ENCODE data around the gene MAPK8.

Gene MAPK8

DNA sequence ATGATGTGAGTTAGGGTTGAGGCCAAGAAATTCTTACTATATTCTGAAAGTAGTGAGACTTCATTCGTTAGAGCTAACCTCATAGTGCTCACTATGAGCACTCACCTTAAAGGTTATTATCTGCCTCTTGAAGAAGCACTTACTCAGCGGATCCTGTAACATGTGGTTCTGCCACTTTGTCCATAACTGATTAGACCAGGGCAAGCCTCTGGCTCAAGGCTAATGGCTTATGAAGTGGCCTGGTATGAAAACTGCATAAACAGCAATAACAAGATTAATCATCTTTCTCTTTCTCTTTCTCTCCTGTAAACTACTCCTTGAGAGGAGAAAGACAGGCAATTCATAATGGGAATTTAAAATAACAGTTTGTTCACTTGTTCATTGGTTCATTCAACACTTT is 82.8 kb downstream of the MAPK8 start:
- no peak overlapping the region for H3K4me3 ChIP-seq (ENCODE audit: low read depth in 1 of 5, low read length in 5 of 5)
- H3K4me1 ChIP-seq (ENCODE audit: control insufficient read depth in 5 of 5, insufficient read depth in 5 of 5, low read length in 5 of 5) = peaks cover 0 to 9% (median 0%) of the 10 kb centered on the region in 5 donors
- H3K9ac ChIP-seq (ENCODE audit: low read length in 5 of 5) = no peak overlapping the region
- H3K27me3 ChIP-seq (ENCODE audit: control insufficient read depth in 5 of 5, insufficient read depth in 4 of 5, low read length in 5 of 5) = no peaks in the 10 kb centered on the region
- no peaks in the 10 kb centered on the region for H3K9me3 ChIP-seq (ENCODE audit: control insufficient read depth in 5 of 5, low read length in 5 of 5)
- no peaks in the 10 kb centered on the region for H3K36me3 ChIP-seq (ENCODE audit: control insufficient read depth in 5 of 5, insufficient read depth in 5 of 5, low read length in 5 of 5)
- H3K27ac ChIP-seq (ENCODE audit: low read depth, low read length) = no peak overlapping the region

DNA sequence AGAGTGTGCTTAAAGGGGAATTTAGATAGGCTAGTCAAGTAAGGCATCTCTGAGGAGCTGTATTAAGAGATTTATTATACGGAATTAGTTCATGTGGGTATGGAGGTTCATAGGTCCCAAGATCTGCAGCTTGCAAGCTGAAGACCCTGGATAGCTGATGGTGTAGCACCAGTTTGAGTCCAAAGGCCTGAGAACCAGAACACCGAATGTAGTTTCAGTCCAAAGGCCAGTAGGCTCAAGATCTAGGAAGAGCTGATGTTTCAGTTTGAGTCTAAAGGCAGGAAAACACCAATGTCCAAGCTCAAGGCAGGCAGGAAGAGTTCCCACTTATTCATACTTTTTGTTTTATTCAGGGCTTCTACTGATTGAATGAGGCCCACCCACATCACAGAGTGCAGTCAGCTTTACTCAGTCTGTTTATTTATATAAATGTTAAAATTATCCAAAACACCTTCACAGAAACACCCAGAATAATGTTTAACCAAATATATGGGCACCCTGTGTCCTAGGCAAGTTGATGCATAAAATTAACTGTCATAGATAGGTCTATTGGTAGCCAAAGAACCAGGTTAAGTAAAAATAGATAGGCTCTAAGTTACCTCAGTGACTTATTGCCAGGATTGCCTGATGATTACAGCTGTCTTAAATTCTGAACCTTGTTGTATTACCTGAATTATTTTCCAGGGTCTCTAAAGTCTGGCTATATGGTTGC is 83.5 kb downstream of the MAPK8 start:
- H3K27ac ChIP-seq (ENCODE audit: low read depth, low read length) = no peak overlapping the region

DNA sequence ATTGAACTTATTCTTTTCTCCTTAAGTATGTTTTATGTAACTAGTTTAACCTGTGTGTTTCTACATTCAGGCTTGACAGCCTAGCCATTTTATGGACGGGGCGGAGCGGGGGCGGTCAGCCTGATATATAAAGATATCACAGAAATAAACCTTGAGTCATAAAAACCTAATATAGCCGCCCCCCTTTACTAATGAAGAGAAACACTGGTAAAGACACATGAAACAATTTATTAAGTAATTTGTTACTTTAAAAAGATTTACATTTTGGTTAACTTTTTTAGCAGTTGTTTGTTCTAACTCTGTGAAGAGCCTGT is 84.0 kb downstream of the MAPK8 start:
- Histone ChIP-seq H3K36me3 (ENCODE audit: control insufficient read depth in 5 of 5, insufficient read depth in 5 of 5, low read length in 5 of 5) (no peaks in the 10 kb centered on the region), H3K27me3 (ENCODE audit: control insufficient read depth in 5 of 5, insufficient read depth in 4 of 5, low read length in 5 of 5) (no peaks in the 10 kb centered on the region), H3K4me3 (ENCODE audit: low read depth in 1 of 5, low read length in 5 of 5) (no peak overlapping the region), H3K9ac (ENCODE audit: low read length in 5 of 5) (no peak overlapping the region), H3K4me1 (ENCODE audit: control insufficient read depth in 5 of 5, insufficient read depth in 5 of 5, low read length in 5 of 5) (peaks cover 0 to 9% (median 0%) of the 10 kb centered on the region in 5 donors), H3K27ac (ENCODE audit: low read depth, low read length) (no peak overlapping the region), H3K9me3 (ENCODE audit: control insufficient read depth in 5 of 5, low read length in 5 of 5) (no peaks in the 10 kb centered on the region)

More for the DNA sequence above, 83.5 kb downstream of the MAPK8 start:
- Histone ChIP-seq H3K4me3 (ENCODE audit: low read depth in 1 of 5, low read length in 5 of 5) (no peak overlapping the region), H3K27me3 (ENCODE audit: control insufficient read depth in 5 of 5, insufficient read depth in 4 of 5, low read length in 5 of 5) (no peaks in the 10 kb centered on the region), H3K4me1 (ENCODE audit: control insufficient read depth in 5 of 5, insufficient read depth in 5 of 5, low read length in 5 of 5) (peaks cover 0 to 9% (median 0%) of the 10 kb centered on the region in 5 donors), H3K9ac (ENCODE audit: low read length in 5 of 5) (no peak overlapping the region), H3K9me3 (ENCODE audit: control insufficient read depth in 5 of 5, low read length in 5 of 5) (no peaks in the 10 kb centered on the region), H3K36me3 (ENCODE audit: control insufficient read depth in 5 of 5, insufficient read depth in 5 of 5, low read length in 5 of 5) (no peaks in the 10 kb centered on the region)

GRCh38 chr10:48390933-48391845 is 84.7 kb downstream of the MAPK8 start:
- no peak overlapping the region for H3K27ac ChIP-seq (ENCODE audit: low read depth, low read length)
- H3K36me3 ChIP-seq (ENCODE audit: control insufficient read depth in 5 of 5, insufficient read depth in 5 of 5, low read length in 5 of 5) = no peaks in the 10 kb centered on the region
- no peak overlapping the region for H3K4me3 ChIP-seq (ENCODE audit: low read depth in 1 of 5, low read length in 5 of 5)
- H3K27me3 ChIP-seq (ENCODE audit: control insufficient read depth in 5 of 5, insufficient read depth in 4 of 5, low read length in 5 of 5) = no peaks in the 10 kb centered on the region
- peaks cover 0 to 11% (median 3%) of the 10 kb centered on the region in 5 donors for H3K4me1 ChIP-seq (ENCODE audit: control insufficient read depth in 5 of 5, insufficient read depth in 5 of 5, low read length in 5 of 5)
- H3K9me3 ChIP-seq (ENCODE audit: control insufficient read depth in 5 of 5, low read length in 5 of 5) = no peaks in the 10 kb centered on the region
- no peak overlapping the region for H3K9ac ChIP-seq (ENCODE audit: low read length in 5 of 5)

- Histone ChIP-seq H3K27me3 (ENCODE audit: control insufficient read depth in 5 of 5, insufficient read depth in 4 of 5, low read length in 5 of 5) (no peaks in the 10 kb centered on the region), H3K4me1 (ENCODE audit: control insufficient read depth in 5 of 5, insufficient read depth in 5 of 5, low read length in 5 of 5) (peaks cover 0 to 14% (median 9%) of the 10 kb centered on the region in 5 donors), H3K36me3 (ENCODE audit: control insufficient read depth in 5 of 5, insufficient read depth in 5 of 5, low read length in 5 of 5) (no peaks in the 10 kb centered on the region), H3K4me3 (ENCODE audit: low read depth in 1 of 5, low read length in 5 of 5) (no peak overlapping the region), H3K9ac (ENCODE audit: low read length in 5 of 5) (no peak overlapping the region), H3K9me3 (ENCODE audit: control insufficient read depth in 5 of 5, low read length in 5 of 5) (no peaks in the 10 kb centered on the region), H3K27ac (ENCODE audit: low read depth, low read length) (no peak overlapping the region)
These were observed 85.5 kb downstream of the MAPK8 start for GRCh38 chr10:48391994-48392393.

DNA sequence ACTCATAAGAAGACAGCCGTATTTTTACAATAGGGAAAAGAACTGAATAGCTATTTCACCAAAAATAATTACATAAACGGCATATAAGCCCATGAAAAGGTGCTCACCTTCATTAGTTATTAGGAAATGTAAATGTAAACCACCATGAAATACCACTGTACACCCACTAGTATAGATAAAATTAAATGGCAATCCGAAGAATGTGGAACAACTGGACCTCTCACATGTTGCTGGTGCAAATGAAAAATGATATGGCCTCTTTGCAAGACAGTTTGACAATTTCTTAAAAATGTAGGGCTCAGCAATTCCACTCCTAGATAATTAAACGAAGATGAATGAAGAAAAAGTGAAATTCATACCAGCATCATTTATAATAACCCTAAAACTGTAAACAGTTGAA is 91.8 kb downstream of the MAPK8 start:
- Histone ChIP-seq H3K36me3 (ENCODE audit: control insufficient read depth in 5 of 5, insufficient read depth in 5 of 5, low read length in 5 of 5) (no peaks in the 10 kb centered on the region), H3K9ac (ENCODE audit: low read length in 5 of 5) (no peak overlapping the region), H3K4me3 (ENCODE audit: low read depth in 1 of 5, low read length in 5 of 5) (no peak overlapping the region), H3K4me1 (ENCODE audit: control insufficient read depth in 5 of 5, insufficient read depth in 5 of 5, low read length in 5 of 5) (peaks cover 0 to 46% (median 24%) of the 10 kb centered on the region in 5 donors), H3K27ac (ENCODE audit: low read depth, low read length) (no peak overlapping the region), H3K9me3 (ENCODE audit: control insufficient read depth in 5 of 5, low read length in 5 of 5) (no peaks in the 10 kb centered on the region), H3K27me3 (ENCODE audit: control insufficient read depth in 5 of 5, insufficient read depth in 4 of 5, low read length in 5 of 5) (no peaks in the 10 kb centered on the region)

GRCh38 chr10:48399056-48399541 is 92.6 kb downstream of the MAPK8 start:
- Histone ChIP-seq H3K4me1 (ENCODE audit: control insufficient read depth in 5 of 5, insufficient read depth in 5 of 5, low read length in 5 of 5) (peaks cover 0 to 48% (median 24%) of the 10 kb centered on the region in 5 donors), H3K27me3 (ENCODE audit: control insufficient read depth in 5 of 5, insufficient read depth in 4 of 5, low read length in 5 of 5) (no peaks in the 10 kb centered on the region), H3K9me3 (ENCODE audit: control insufficient read depth in 5 of 5, low read length in 5 of 5) (no peaks in the 10 kb centered on the region), H3K4me3 (ENCODE audit: low read depth in 1 of 5, low read length in 5 of 5) (no peak overlapping the region), H3K36me3 (ENCODE audit: control insufficient read depth in 5 of 5, insufficient read depth in 5 of 5, low read length in 5 of 5) (no peaks in the 10 kb centered on the region), H3K9ac (ENCODE audit: low read length in 5 of 5) (no peak overlapping the region), H3K27ac (ENCODE audit: low read depth, low read length) (peak overlapping the region; percentile 52)

GRCh38 chr10:48399551-48399950 is 93.1 kb downstream of the MAPK8 start:
- no peak overlapping the region for H3K9ac ChIP-seq (ENCODE audit: low read length in 5 of 5)
- H3K4me3 ChIP-seq (ENCODE audit: low read depth in 1 of 5, low read length in 5 of 5) = no peak overlapping the region
- H3K27ac ChIP-seq (ENCODE audit: low read depth, low read length) = peak overlapping the region; percentile 52

GRCh38 chr10:48400129-48400849 is 93.8 kb downstream of the MAPK8 start:
- H3K9me3 ChIP-seq (ENCODE audit: control insufficient read depth in 5 of 5, low read length in 5 of 5) = no peaks in the 10 kb centered on the region
- H3K36me3 ChIP-seq (ENCODE audit: control insufficient read depth in 5 of 5, insufficient read depth in 5 of 5, low read length in 5 of 5) = peaks cover 0 to 3% (median 0%) of the 10 kb centered on the region in 5 donors
- H3K27me3 ChIP-seq (ENCODE audit: control insufficient read depth in 5 of 5, insufficient read depth in 4 of 5, low read length in 5 of 5) = no peaks in the 10 kb centered on the region
- H3K4me1 ChIP-seq (ENCODE audit: control insufficient read depth in 5 of 5, insufficient read depth in 5 of 5, low read length in 5 of 5) = peaks cover 0 to 54% (median 27%) of the 10 kb centered on the region in 5 donors
- H3K9ac ChIP-seq (ENCODE audit: low read length in 5 of 5) = no peak overlapping the region
- H3K4me3 ChIP-seq (ENCODE audit: low read depth in 1 of 5, low read length in 5 of 5) = no peak overlapping the region
- H3K27ac ChIP-seq (ENCODE audit: low read depth, low read length) = peak overlapping the region; percentile 52

More at GRCh38 chr10:48399551-48399950, 93.1 kb downstream of the MAPK8 start:
- peaks cover 0 to 52% (median 27%) of the 10 kb centered on the region in 5 donors for H3K4me1 ChIP-seq (ENCODE audit: control insufficient read depth in 5 of 5, insufficient read depth in 5 of 5, low read length in 5 of 5)
- H3K36me3 ChIP-seq (ENCODE audit: control insufficient read depth in 5 of 5, insufficient read depth in 5 of 5, low read length in 5 of 5) = peaks cover 0 to 3% (median 0%) of the 10 kb centered on the region in 5 donors
- no peaks in the 10 kb centered on the region for H3K27me3 ChIP-seq (ENCODE audit: control insufficient read depth in 5 of 5, insufficient read depth in 4 of 5, low read length in 5 of 5)
- no peaks in the 10 kb centered on the region for H3K9me3 ChIP-seq (ENCODE audit: control insufficient read depth in 5 of 5, low read length in 5 of 5)
